Measurements from ENCODE around the gene TCF23.
A peak's percentile ranks its signal among the peaks of the same experiment; 100 is the strongest.
"Not testable (repeated sequence)": the region's sequence is repeated elsewhere in the genome, so short reads cannot be mapped to it uniquely, and the experiment has no call there.

TCF23 gene

GRCh38 chr2:27148801-27149439 lies at the start of gene TCF23:
Gene TCF23 (plus strand): TSS chr2:27149004. CDS start chr2:27149134, 130 bp downstream.
- no peak for DNase-seq (ENCODE audit: low read depth in 2 of 2)

- no peak for DNase-seq (ENCODE audit: low read depth in 2 of 2)
Measured at GRCh38 chr2:27099334-27099955, 49.4 kb upstream of the TCF23 start.

GRCh38 chr2:27100036-27100435 lies 48.8 kb upstream of the TCF23 start:
- no peak for DNase-seq (ENCODE audit: low read depth in 2 of 2)

- no peak for DNase-seq (ENCODE audit: low read depth in 2 of 2)
Measured at GRCh38 chr2:27102329-27102728, 46.5 kb upstream of the TCF23 start.

GRCh38 chr2:27105981-27106380 lies 42.8 kb upstream of the TCF23 start:
- no peak for DNase-seq (ENCODE audit: low read depth in 2 of 2)

GRCh38 chr2:27108221-27108620 lies 40.6 kb upstream of the TCF23 start:
- no peak for DNase-seq (ENCODE audit: low read depth in 2 of 2)

GRCh38 chr2:27109083-27109482 lies 39.7 kb upstream of the TCF23 start:
- DNase-seq (ENCODE audit: low read depth in 2 of 2), result no peak

GRCh38 chr2:27110603-27111352 lies 38.0 kb upstream of the TCF23 start:
- not testable (repeated sequence) for DNase-seq (ENCODE audit: low read depth in 2 of 2)

- DNase-seq (ENCODE audit: low read depth in 2 of 2), result not testable (repeated sequence)
Measured at GRCh38 chr2:27111392-27112078, 37.3 kb upstream of the TCF23 start.

GRCh38 chr2:27115519-27115918 lies 33.3 kb upstream of the TCF23 start:
- no peak for DNase-seq (ENCODE audit: low read depth in 2 of 2)

GRCh38 chr2:27117995-27118524 lies 30.7 kb upstream of the TCF23 start:
- no peak for DNase-seq (ENCODE audit: low read depth in 2 of 2)

- no peak for DNase-seq (ENCODE audit: low read depth in 2 of 2)
Measured at GRCh38 chr2:27118525-27119329, 30.1 kb upstream of the TCF23 start, which contains the start of gene CGREF1. Gene CGREF1 (minus strand): TSS chr2:27119128. CDS start chr2:27104366, 14,762 bp downstream.

- DNase-seq (ENCODE audit: low read depth in 2 of 2), result not testable (repeated sequence)
Measured at GRCh38 chr2:27119330-27119670, 29.5 kb upstream of the TCF23 start.

- no peak for DNase-seq (ENCODE audit: low read depth in 2 of 2)
Measured at GRCh38 chr2:27121906-27122305, 26.9 kb upstream of the TCF23 start.

GRCh38 chr2:27122791-27123190 lies 26.0 kb upstream of the TCF23 start:
- DNase-seq (ENCODE audit: low read depth in 2 of 2), result no peak

- peak; percentile 25 to 54 for DNase-seq (ENCODE audit: low read depth in 2 of 2)
Measured at GRCh38 chr2:27123302-27124150, 25.3 kb upstream of the TCF23 start, which contains the start of gene ABHD1. Gene ABHD1 (plus strand): TSS chr2:27123815. CDS start chr2:27123949, 134 bp downstream.

GRCh38 chr2:27125104-27125503 lies 23.7 kb upstream of the TCF23 start:
- DNase-seq (ENCODE audit: low read depth in 2 of 2), result no peak

- DNase-seq (ENCODE audit: low read depth in 2 of 2), result no peak
Measured at GRCh38 chr2:27126252-27126710, 22.5 kb upstream of the TCF23 start.

GRCh38 chr2:27127883-27128667 lies 20.7 kb upstream of the TCF23 start:
- no peak for DNase-seq (ENCODE audit: low read depth in 2 of 2)
